KMS-11 (cell line): Measurements from ENCODE around the gene ELL3.

ENCODE experiments used
- H2AFZ ChIP-seq: fragments of 200-600 bp; sonication (generic); 2 replicates; pipeline ENCODE4 v1.6.1; 2016; ENCODE audit warnings: antibody characterized with exemption, mixed run types, low read depth
- H3K27ac ChIP-seq: fragments of 200-600 bp; sonication (generic); 2 replicates; pipeline ENCODE4 v1.6.1; 2016; ENCODE audit warnings: mild to moderate bottlenecking, mixed run types
- H3K27me3 ChIP-seq: fragments of 200-600 bp; sonication (generic); 2 replicates; pipeline ENCODE4 v1.6.1; 2017; ENCODE audit warnings: mild to moderate bottlenecking, low read depth, mixed run types, moderate library complexity; ENCODE audit not compliant: insufficient read depth
- H3K36me3 ChIP-seq: fragments of 200-600 bp; sonication (generic); 2 replicates; pipeline ENCODE4 v1.6.1; 2017; ENCODE audit warnings: mild to moderate bottlenecking, mixed run types; ENCODE audit not compliant: insufficient read depth
- H3K4me1 ChIP-seq: fragments of 200-600 bp; sonication (generic); 2 replicates; pipeline ENCODE4 v1.6.1; 2016; ENCODE audit warnings: mild to moderate bottlenecking, low read depth, mixed run types; ENCODE audit not compliant: poor library complexity, severe bottlenecking
- H3K4me2 ChIP-seq: fragments of 200-600 bp; sonication (generic); 2 replicates; pipeline ENCODE4 v1.7.0; 2016; ENCODE audit warnings: mild to moderate bottlenecking, mixed run types
- H3K4me3 ChIP-seq: fragments of 200-600 bp; sonication (generic); IDR thresholded peaks from 2 replicates; pipeline ENCODE4 v1.6.1; 2017; ENCODE audit warnings: low read depth, low read length, mixed read lengths; ENCODE audit not compliant: insufficient read depth
- H3K79me2 ChIP-seq: fragments of 200-600 bp; sonication (generic); 2 replicates; pipeline ENCODE4 v1.6.1; 2016; ENCODE audit warnings: low read depth, mixed run types; ENCODE audit not compliant: insufficient read depth
- H3K9ac ChIP-seq: fragments of 200-600 bp; sonication (generic); 2 replicates; pipeline ENCODE4 v1.6.1; 2016; ENCODE audit warnings: mild to moderate bottlenecking, mixed run types
- H4K20me1 ChIP-seq: fragments of 200-600 bp; sonication (generic); 2 replicates; pipeline ENCODE4 v1.6.1; 2016; ENCODE audit warnings: mild to moderate bottlenecking, mixed run types; ENCODE audit not compliant: insufficient read depth
- TF ChIP-seq, protein P1 (sequence below): fragments of 200-600 bp; sonication (generic); conservative IDR thresholded peaks from 2 replicates; pipeline ENCODE4 v1.6.1; 2017; ENCODE audit warnings: low read depth, mild to moderate bottlenecking, antibody characterized with exemption, low read length, moderate library complexity, mixed read lengths

The ELL3 gene

DNA sequence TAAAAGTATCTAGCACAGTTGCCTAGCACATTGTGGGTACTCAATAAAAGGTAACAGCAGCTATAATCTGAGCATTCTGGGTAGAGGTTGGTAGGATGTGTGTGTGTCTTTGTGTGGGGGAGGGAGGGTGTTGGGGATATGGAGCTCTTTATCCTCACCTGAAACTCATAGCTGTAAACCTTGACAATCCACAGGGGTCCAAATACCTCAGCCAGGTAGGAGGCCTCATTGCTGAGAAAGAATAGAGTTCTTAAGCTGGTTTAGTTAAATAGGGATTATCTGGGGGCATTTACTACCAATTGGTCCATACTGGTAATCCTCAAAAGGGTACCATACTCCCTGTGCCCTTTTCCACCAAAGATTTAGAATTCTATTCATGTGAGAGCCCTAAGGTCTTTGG is 19.2 kb upstream of the ELL3 start:
- Histone ChIP-seq H2AFZ (no peak overlapping the region), H3K4me3 (no peak overlapping the region), H3K36me3 (no peaks in the 10 kb centered on the region), H3K79me2 (peaks cover 30% of the 10 kb centered on the region), H4K20me1 (no peaks in the 10 kb centered on the region), H3K27ac (no peak overlapping the region), H3K27me3 (no peaks in the 10 kb centered on the region), H3K4me1 (peaks cover 21% of the 10 kb centered on the region), H3K9ac (no peak overlapping the region), H3K4me2 (no peak overlapping the region)
- TF ChIP-seq, protein P1, sequence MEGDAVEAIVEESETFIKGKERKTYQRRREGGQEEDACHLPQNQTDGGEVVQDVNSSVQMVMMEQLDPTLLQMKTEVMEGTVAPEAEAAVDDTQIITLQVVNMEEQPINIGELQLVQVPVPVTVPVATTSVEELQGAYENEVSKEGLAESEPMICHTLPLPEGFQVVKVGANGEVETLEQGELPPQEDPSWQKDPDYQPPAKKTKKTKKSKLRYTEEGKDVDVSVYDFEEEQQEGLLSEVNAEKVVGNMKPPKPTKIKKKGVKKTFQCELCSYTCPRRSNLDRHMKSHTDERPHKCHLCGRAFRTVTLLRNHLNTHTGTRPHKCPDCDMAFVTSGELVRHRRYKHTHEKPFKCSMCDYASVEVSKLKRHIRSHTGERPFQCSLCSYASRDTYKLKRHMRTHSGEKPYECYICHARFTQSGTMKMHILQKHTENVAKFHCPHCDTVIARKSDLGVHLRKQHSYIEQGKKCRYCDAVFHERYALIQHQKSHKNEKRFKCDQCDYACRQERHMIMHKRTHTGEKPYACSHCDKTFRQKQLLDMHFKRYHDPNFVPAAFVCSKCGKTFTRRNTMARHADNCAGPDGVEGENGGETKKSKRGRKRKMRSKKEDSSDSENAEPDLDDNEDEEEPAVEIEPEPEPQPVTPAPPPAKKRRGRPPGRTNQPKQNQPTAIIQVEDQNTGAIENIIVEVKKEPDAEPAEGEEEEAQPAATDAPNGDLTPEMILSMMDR: no peak

DNA sequence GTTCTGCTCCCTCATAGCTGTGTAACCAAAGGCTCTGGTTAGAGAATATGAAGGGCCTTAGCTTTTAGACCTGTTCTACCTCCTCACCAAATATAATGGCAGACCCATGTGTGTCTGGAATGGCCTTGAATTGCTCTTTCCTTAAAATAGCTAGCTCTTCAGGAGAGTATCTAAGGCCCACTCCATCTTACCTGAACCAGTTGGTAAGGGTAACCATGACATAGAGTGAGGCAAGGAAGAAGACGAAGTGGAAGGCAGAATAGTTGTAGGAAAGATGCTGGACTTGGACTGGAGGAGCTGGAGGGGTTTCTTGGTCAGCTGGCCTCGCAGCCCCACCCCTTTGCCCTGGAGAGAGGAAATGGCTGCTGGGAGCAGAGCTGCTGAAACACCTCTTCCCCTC is 18.4 kb upstream of the ELL3 start:
- H3K4me3 ChIP-seq: no peak overlapping the region

GRCh38 chr15:43794269-43795037 is 17.7 kb upstream of the ELL3 start:
- Histone ChIP-seq H4K20me1 (no peaks in the 10 kb centered on the region), H2AFZ (no peak overlapping the region), H3K4me2 (no peak overlapping the region), H3K79me2 (peaks cover 25% of the 10 kb centered on the region), H3K4me3 (no peak overlapping the region), H3K4me1 (peaks cover 16% of the 10 kb centered on the region), H3K9ac (no peak overlapping the region), H3K36me3 (no peaks in the 10 kb centered on the region), H3K27me3 (no peaks in the 10 kb centered on the region), H3K27ac (no peak overlapping the region)
- TF ChIP-seq, protein P1: no peak

More for the DNA sequence above, 18.4 kb upstream of the ELL3 start:
- H3K9ac ChIP-seq: no peak overlapping the region
- peaks cover 25% of the 10 kb centered on the region for H3K79me2 ChIP-seq
- no peaks in the 10 kb centered on the region for H3K36me3 ChIP-seq
- no peak overlapping the region for H3K4me2 ChIP-seq
- peaks cover 19% of the 10 kb centered on the region for H3K4me1 ChIP-seq
- no peaks in the 10 kb centered on the region for H4K20me1 ChIP-seq
- no peaks in the 10 kb centered on the region for H3K27me3 ChIP-seq
- H3K27ac ChIP-seq: no peak overlapping the region
- H2AFZ ChIP-seq: no peak overlapping the region
- TF ChIP-seq, protein P1: no peak

GRCh38 chr15:43793647-43794046 is 16.9 kb upstream of the ELL3 start:
- Histone ChIP-seq H4K20me1 (no peaks in the 10 kb centered on the region), H3K79me2 (peaks cover 25% of the 10 kb centered on the region), H2AFZ (no peak overlapping the region), H3K4me2 (peak overlapping the region; percentile 89), H3K27ac (no peak overlapping the region), H3K27me3 (no peaks in the 10 kb centered on the region), H3K4me3 (no peak overlapping the region), H3K4me1 (peaks cover 20% of the 10 kb centered on the region), H3K9ac (no peak overlapping the region), H3K36me3 (no peaks in the 10 kb centered on the region)
- TF ChIP-seq, protein P1: no peak
